GM04504 (cell line): ENCODE results near the gene ISCU.
"Not testable (repeated sequence)": the region's sequence is repeated elsewhere in the genome, so short reads cannot be mapped to it uniquely, and the experiment has no call there.

Experiments used
- DNase-seq: peaks from one replicate; pipeline ENCODE4 v3.0.0-alpha.2; 2012; ENCODE audit warnings: low read depth

The ISCU gene

GRCh38 chr12:108589028-108589839 lies 26.8 kb downstream of the ISCU start:
- no peak for DNase-seq

- DNase-seq: no peak
Observed at GRCh38 chr12:108589840-108590229, 27.4 kb downstream of the ISCU start.

GRCh38 chr12:108590463-108590862 lies 28.1 kb downstream of the ISCU start:
- not testable (repeated sequence) for DNase-seq

GRCh38 chr12:108591267-108591980 lies 29.0 kb downstream of the ISCU start:
- no peak for DNase-seq

- no peak for DNase-seq
Observed at GRCh38 chr12:108592033-108592909, 29.9 kb downstream of the ISCU start.

- no peak for DNase-seq
Observed at GRCh38 chr12:108594323-108594903, 32.0 kb downstream of the ISCU start.

- DNase-seq: no peak
Observed at GRCh38 chr12:108594960-108595710, 32.7 kb downstream of the ISCU start.

- DNase-seq: no peak
Observed at GRCh38 chr12:108595711-108596647, 33.6 kb downstream of the ISCU start.

GRCh38 chr12:108596854-108597558 lies 34.6 kb downstream of the ISCU start:
- DNase-seq: no peak

GRCh38 chr12:108597559-108598471 lies 35.4 kb downstream of the ISCU start, which contains the start of gene TMEM119:
TMEM119 (minus strand) TSS chr12:108598084; CDS start chr12:108592383, 5,701 bp downstream.
- peak; percentile 60 for DNase-seq

- DNase-seq: no peak
Observed at GRCh38 chr12:108598553-108599250, 36.3 kb downstream of the ISCU start.

GRCh38 chr12:108599541-108599940 lies 37.1 kb downstream of the ISCU start:
- no peak for DNase-seq

- no peak for DNase-seq
Observed at GRCh38 chr12:108599948-108600701, 37.7 kb downstream of the ISCU start.

- no peak for DNase-seq
Observed at GRCh38 chr12:108600702-108601007, 38.3 kb downstream of the ISCU start.

GRCh38 chr12:108602209-108602705 lies 39.9 kb downstream of the ISCU start:
- no peak for DNase-seq

- no peak for DNase-seq
Observed at GRCh38 chr12:108602976-108603704, 40.7 kb downstream of the ISCU start.
